Fibroblast of gingiva (primary cell): Measurements from ENCODE around the gene SDC4.

ENCODE experiments used
- DNase-seq: peaks from one replicate; pipeline ENCODE4 v3.0.0-alpha.2; 2011; ENCODE audit warnings: low read depth

SDC4 gene

DNA sequence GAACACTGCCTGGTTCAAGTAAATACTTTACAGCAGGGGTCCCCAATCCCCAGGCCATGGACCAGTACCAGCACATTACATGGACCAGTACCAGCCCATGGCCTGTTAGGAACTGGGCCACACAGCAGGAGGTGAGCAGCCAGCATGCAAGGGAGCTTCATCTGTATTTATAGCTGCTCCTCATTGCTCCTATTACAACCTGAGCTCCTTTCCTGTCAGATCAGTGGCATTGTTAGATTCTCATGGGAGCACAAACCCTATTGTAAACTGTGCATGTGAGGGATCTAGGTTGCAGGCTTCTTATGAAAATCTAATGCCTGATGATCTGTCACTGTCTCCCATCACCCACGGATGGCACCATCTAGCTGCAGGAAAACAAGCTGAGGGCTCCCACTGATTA, 53.6 kb downstream of the SDC4 start:
- no peak for DNase-seq

DNA sequence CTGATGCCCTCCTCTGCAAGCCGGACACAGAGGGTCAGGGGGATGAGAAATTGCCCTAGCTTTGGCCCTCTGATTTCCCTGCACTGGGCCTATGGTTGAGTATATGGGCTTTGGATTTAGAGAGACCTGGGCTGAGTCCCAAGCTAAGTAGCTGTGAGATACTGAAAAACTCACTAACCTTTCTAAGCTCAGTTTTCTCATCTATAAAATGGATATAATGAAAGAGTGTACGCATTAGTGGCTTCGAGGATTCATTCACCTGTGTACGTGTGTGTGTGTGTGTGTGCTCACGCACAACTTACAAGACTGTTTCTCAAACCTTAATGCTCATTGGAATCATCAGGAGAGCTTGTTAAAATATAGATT, 54.2 kb downstream of the SDC4 start:
- no peak for DNase-seq

DNA sequence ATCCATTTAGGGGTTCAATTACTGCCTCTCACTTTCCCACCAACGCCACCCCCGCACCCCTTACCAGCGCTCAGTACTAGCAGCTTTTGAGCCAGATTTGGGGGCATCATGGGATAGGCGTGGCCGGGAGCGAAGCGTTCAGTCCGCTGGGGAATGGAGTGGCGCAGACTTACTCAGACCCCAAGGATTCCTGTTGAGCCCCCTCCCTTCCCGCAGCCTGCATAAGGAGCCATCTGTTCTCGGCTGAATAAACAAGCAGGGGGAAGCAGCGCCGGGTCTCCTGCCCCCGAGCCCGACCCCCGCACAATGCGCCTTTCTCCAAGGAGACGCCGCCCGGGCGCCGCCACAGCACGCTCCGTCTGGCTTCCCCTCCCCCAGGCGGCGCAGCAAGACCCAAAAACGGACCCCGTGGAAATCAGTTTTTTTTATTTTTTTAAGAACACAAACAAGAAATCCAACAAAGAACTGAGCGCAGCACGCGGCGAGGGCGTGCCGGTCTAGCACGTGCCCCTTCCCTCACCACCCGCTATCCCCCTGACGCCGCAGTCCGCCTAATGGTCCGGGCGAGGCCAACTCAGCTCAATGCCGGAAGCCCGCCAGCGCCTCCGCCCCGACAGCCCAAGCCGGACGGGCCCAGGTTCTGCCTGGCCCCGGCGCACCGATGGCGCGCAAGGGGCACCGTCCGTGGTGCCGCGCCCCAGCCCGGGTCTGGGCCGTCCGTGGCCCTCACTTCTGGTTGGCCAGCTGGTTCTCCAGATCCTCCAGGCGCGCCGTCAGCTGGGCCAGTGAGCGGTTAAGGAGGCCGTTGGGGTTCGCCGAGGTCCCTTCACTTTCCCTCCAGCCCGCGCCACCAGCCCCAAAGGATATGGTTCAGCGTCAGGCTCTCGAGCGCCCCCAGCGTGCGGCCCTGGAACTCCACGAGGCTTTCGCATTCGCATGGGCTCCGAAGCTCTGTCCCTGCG, 54.9 kb downstream of the SDC4 start:
- DNase-seq = peak; percentile 37

GRCh38 chr20:45292343-45292742, 55.9 kb downstream of the SDC4 start:
- no peak for DNase-seq

- DNase-seq = no peak
These were observed 56.7 kb downstream of the SDC4 start for GRCh38 chr20:45291526-45291925.

- DNase-seq = peak; percentile 62
These were observed 57.4 kb downstream of the SDC4 start for GRCh38 chr20:45290677-45291355.

GRCh38 chr20:45289942-45290676, 58.1 kb downstream of the SDC4 start:
- no peak for DNase-seq

DNA sequence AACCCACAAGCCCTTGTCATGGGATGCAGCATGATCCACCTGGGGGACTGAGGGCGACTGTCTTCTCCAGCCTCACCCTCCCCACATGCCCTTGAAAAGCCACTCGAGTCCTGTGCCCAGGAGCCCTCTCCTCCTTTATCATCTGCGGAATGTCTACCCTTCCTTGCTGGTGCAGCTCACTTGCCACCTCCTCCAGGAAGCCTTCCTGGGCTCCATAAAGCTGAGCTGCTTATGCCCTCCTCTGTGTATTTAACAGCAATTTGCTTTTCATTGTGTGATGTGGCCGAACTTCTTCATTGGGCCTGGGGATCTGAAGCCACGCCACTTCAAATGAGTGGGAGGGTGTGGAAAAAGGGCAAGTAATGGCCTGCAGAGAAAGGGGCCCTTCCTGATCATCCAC, 59.4 kb downstream of the SDC4 start:
- no peak for DNase-seq

GRCh38 chr20:45288376-45288775, 59.8 kb downstream of the SDC4 start:
- DNase-seq = no peak

DNA sequence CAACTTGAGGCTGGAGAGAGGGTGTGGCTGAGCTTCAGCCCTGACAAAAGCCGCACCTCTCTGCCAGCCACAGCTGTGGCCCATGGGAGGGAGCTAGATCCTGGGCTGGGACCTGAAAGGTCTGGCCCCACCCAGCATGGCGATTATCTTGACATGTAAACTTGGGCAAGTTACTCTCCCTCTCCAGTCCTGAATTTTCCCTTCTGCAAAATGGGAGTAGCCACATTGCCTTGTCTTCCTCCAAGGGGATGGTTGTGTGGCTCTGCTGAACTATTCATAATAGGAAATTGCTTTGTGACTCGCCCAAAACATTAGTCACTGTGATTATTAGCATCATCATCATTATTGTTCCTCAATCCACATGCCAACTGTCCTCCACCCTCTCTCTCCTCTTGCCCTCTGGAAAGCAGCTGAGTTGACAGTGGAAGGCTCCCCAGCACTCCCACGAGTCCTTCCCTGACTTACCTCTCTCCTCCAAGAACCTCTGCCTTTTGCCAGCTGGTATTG, 64.6 kb downstream of the SDC4 start:
- no peak for DNase-seq

- no peak for DNase-seq
These were observed 65.3 kb downstream of the SDC4 start for GRCh38 chr20:45282700-45283550.

DNA sequence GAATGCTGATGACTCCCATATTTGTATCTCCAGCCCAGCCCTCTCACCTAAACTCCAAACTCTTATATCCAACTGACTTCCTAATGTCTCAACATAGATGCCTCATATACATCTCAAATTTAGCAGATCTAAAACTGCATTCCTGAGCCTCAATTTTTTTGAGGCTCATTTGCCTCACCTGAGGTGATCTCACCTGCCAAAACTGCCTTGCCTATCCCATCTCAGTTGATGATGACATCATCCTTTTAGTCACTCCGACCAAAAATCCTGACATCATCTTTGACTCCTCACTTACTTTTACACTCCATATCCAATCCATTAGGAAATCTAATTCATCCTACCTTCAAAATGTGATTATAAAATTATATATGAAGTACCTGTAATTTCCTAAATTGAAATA, 68.2 kb downstream of the SDC4 start:
- no peak for DNase-seq

DNA sequence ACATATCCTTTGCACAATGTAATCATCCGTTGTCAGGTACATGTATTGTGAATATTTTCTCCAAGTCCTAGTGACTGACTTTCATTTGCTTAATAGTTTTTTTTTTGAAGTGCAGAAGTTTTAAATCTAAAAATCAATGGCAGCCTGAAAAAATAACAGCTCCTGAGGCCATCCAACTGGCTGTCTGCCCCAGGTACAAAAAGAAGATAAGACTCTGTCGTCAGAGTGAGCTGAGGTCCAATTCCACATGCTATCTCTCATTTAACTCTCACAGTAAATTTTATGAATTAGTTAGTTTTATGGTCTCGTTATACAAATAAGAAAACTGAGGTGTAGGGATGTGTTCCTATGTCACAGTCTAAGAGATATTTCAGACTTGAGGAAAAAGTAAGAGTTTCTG, 72.9 kb downstream of the SDC4 start:
- DNase-seq = no peak
